NCI-H82 (cell line): ENCODE measurements around the gene CSTA.

Experiments
- DNase-seq: peaks from one replicate; lab custom pipeline; 2025; lab: John Stamatoyannopoulos, UW

The CSTA gene, protein sequence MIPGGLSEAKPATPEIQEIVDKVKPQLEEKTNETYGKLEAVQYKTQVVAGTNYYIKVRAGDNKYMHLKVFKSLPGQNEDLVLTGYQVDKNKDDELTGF

DNA sequence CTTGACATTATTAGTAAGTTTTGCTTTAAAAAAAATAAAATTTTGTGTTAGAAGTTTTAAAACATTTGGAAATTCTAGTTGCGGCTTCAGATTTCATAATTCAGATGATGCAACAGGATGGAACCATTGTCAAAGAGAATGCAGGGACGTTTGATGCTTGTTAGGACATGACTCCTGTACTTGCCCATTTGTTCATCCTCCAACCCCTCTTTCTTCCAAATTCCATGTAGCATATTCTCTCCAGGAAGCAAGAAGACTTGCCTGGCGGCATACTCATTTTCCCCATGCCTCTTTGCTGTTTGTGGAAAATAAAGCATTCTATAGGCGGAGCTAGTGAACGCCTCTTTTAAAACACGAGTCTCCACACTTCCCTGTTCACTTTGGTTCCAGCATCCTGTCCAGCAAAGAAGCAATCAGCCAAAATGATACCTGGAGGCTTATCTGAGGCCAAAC is at the start of gene CSTA:
Gene CSTA (plus strand): TSS at position 378 of the 453 bp plus-strand sequence. CDS start 45 bp downstream, at position 423.
- DNase-seq: no peak

DNA sequence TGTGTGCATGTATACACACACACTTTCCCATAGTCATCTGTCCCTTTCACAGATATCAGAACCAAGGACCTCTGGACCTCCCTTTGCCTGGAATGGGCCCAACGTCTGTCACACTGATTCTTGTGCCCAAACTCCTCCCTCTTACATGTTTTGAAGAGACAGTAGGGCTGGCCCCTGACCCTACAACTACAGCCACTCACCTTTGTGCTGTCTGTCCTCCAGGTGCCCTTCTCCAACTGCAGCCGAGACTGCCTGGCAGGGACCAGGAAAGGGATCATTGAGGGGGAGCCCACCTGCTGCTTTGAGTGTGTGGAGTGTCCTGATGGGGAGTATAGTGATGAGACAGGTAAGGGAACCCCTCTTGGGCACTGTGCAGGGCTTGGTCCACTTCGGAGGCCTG is 43.2 kb upstream of the CSTA start:
- DNase-seq: no peak

DNA sequence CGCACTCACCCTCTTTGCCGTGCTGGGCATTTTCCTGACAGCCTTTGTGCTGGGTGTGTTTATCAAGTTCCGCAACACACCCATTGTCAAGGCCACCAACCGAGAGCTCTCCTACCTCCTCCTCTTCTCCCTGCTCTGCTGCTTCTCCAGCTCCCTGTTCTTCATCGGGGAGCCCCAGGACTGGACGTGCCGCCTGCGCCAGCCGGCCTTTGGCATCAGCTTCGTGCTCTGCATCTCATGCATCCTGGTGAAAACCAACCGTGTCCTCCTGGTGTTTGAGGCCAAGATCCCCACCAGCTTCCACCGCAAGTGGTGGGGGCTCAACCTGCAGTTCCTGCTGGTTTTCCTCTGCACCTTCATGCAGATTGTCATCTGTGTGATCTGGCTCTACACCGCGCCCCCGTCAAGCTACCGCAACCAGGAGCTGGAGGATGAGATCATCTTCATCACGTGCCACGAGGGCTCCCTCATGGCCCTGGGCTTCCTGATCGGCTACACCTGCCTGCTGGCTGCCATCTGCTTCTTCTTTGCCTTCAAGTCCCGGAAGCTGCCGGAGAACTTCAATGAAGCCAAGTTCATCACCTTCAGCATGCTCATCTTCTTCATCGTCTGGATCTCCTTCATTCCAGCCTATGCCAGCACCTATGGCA is 41.1 kb upstream of the CSTA start:
- DNase-seq: no peak

DNA sequence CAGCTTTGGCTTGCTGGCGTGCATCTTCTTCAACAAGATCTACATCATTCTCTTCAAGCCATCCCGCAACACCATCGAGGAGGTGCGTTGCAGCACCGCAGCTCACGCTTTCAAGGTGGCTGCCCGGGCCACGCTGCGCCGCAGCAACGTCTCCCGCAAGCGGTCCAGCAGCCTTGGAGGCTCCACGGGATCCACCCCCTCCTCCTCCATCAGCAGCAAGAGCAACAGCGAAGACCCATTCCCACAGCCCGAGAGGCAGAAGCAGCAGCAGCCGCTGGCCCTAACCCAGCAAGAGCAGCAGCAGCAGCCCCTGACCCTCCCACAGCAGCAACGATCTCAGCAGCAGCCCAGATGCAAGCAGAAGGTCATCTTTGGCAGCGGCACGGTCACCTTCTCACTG is 40.6 kb upstream of the CSTA start:
- no peak for DNase-seq

DNA sequence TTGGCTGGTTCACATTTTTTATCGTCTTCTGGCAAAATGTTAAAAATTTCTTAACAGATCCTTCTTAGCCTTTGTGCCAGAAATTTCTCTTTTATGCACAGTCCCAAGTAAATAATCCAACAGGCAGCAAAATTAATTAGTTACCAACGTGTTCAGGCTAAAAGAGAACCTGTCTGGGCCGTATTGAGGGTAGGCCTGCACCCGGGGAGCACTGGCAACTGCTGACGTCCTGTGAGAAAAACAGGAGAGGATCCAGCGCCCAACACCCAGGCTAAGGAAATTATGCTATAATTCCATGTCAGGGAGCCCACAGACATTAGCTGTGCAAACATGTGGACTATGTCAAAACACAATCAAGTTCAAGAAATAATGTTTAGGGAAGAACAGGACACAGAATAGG is 30.7 kb upstream of the CSTA start:
- DNase-seq: no peak

DNA sequence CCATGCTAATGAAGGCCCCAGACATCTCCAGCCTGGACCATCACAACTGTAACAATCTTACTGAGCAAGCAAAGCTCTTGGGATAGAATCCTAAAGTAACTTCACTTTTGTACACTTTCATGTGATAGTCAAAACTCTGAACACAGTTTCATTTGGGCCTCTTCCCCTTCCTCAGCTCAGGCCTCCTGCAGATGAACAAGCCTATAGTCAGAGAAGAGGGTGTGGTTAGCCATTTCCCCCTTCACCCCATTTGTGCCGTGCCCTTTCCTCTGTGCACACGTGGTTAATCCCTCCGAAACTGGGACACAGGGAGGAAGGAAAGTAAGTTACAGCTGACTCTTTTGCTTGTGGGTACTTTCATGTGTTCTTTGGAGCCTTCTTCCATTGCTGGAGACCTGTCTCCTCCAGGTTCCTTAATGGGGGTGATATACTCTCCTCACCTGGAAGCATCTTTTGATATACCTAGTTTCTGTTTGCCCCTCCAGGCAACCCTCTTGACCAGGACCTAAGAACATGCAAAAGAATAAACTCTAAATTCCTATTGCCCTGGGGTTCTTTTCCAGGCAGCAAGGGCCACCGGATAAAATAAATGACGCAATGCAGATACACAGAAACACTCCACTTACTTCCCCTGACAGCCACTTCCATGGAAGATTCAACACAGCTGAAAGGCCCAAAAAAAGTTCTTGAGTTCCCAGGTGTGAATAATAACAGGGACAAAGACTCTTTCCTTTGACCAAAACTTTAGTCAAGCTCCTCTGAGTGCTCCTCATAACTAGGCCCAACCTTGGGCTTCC is 29.6 kb upstream of the CSTA start:
- no peak for DNase-seq

DNA sequence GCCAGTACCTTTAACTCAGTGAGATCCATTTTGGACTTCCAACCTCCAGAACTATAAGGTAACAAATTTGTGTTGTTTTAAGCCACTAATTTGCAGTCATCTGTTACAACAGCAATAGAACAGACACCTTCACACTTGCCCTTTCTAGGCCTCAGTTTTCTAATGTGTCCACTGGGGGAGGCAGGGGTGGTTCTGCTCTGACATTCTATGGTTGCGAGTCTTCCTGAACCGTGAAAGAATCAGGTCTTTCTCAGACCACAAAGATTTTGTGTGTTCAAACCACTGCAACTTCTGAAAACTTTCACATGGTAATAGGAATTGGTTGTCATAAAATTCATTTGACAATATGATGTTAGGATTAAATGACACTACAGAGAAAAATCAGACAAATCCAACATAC is 26.8 kb upstream of the CSTA start:
- DNase-seq: no peak

DNA sequence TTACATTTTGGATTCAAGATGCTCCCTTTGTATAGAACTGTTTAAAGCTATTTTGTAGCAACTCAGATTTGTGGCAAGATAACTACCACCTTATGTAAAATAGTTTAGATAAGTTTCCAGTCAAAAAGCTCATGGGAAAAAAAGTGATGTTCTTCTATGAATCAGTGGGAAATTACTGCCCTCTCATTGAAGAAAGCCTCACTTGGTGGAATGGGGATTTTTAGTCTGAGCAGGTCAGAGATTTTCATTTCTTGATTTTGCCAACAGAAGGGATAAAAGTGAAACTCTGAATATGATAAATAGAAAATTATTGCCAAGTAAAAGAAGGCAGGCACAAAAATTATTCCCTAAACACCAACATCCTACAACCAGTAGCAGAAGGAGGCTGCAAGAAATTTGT is 25.8 kb upstream of the CSTA start:
- DNase-seq: no peak

DNA sequence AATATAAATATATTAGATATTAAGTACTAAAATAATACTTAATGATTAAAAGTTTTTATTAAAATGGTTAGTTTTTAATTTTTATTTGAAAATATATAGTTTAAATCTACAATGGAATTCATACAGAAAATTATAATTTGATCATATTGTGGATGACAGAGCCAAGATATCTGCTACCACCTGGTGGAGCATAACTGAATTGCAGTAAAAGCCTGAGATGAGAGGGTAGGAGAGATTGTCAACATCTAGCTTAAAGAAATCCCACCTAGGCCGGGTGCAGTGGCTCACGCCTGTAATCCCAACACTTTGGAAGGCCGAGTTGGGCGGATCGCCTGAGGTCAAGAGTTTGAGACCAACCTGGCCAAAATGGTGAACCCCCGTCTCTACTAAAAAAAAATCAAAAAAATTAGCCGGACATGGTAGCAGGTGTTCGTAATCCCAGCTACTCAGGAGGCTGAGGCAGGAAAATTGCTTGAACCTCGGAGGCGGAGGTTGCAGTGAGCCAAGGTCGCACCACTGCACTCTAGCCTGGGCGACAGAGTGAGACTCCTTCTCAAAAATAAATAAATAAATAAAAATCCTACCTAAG is 25.1 kb upstream of the CSTA start:
- peak; percentile 78 for DNase-seq

DNA sequence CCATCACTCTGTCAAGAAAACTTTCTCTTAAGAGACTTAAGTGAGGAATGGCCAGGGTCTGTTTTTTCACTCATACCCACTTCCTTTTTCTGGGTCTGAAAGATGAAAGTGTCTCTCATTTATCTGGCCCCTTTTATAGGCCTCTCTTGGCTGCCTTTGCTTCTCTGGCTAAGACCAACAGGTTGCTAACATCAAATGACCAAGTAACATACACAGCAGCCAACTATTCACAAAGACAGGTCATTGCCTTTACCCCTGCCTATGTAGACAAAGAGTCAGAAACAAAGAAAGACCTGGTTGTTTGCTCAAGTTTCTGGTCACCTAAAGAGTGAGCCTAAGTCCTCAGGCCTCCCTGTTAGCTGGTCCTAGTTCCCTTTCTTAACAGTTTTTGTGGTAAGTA is 24.0 kb upstream of the CSTA start:
- DNase-seq: peak; percentile 5

DNA sequence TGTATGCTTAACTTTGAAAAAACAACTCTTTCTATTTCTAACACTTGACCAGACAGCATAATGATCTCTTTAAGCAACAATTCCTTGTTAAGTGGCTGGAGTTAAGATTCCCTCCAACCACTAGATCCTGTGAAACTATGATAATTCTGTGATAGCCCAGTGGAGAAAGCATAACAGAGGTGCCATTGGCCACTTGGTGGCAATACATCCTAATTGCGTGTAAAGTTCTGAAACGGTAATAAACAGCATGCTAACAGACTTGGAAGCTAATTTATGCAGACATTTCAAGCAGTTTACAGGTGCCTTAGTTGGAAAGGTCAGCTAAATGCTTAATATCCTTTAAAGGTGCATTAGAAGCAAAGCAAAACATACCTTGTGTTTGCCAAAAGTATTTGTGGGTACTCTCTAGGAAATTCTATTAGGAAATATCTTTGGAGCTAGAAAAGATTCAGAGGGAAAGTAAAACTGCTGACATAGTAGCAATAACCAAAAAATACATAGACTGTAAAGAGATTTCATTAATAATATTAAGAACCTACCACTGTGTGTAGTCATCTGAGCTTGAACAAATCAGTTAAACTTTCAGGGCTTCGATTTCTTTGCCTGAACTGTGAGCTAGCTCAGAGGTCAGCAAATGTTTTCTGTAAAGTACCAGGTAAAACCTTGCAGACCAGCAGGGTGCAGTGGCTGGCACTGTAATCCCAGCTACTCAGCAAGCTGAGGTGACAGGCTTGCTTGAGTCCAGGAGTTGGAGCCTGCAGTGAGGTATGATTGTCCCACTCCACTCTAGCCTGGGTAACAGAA is 19.0 kb upstream of the CSTA start:
- DNase-seq: peak; percentile 34

DNA sequence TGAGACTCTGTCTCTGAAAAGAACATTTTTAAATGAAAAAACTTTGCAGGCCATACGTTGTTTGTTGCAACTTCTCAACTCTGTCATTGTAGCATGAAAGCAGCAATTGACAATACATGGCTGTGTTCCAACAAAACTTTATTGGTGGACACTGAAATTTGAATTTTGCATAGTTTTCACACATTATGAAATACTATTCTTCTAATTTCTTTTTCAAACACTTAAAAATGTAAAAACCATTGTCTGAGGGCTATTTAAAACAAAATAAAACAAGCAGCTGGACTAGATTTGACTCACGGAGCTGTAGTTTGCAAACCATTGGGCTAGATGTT is 18.5 kb upstream of the CSTA start:
- no peak for DNase-seq

DNA sequence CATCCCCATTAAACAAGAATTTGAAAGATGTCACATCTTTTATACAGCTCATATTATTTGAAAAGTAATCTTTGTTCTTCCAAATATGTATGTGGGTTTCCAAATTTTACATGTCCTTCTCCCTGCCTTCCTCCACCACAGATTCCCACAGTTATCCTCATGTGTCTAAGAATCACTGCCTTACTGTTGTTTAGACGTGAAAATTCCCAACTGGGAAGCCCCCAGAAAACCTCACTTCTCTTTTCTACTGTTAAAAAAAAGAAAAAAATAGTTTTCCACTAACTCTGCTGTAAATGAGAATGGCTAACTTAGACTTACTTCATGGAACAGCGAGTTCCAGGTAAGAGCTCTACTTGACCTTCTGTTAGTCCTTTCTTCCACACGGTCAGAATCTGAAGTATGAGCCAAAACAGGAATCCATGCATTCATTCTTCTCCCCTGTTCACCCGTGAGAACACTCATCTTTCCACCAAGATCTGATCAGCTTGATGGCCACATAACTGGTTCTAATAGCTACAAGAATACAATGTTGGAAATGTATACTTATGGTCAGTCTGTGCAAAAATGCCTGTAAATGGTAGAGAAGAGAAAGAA is 17.9 kb upstream of the CSTA start:
- no peak for DNase-seq

DNA sequence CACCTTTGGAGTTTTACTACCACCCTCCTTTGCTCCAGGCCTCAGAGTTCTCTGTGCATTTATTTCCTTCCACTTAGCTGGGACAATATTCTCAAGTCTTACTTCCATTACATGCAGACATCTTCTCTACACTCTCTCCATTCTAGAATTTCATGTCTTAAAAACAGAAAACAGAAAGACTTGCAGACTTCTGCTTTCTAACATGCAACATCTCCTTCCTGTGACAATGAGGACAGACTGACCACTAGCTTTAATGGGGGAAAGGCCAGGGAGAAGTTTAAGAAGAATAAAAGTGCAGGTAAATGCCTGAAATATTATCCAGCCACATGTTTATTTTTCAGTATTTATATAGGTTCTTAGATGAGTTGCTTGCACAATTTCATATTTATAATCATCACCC is 17.1 kb upstream of the CSTA start:
- no peak for DNase-seq

DNA sequence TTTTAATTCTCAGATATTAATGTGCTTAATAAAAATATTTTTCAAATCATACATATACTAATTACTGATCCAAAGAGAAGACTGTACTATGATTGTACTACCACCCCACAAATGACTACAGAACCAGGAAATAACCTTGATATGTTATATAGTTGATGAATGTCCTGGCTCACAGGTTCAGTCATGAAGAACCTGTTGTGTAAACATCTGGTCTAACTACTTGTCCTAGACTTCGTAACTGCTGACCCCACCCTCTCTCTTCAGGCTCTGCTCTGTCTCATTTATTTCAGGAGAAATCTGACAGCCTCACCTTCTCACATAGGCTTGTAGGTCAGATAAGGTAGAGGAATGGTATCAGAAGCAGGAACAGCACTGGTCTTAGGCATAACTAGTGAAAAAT is 14.7 kb upstream of the CSTA start:
- no peak for DNase-seq

DNA sequence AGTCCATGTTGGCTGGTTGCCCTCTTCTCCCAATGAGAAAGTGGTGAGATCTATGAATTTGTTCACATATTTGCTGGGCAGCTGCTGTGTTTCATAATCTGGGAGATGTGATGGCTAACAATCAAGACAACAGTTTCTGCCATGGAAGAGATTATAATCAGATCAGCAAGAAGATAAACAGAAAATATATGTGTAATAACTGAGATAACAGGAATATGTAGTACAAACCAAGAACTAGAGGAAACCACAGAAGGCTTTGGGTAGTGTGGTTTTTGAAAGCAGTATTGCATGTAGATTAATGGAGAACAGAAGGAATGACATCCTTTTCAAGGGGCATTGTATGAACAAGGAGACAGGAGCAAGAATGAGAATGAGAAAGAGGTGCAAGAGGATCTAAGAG is 12.2 kb upstream of the CSTA start:
- no peak for DNase-seq

DNA sequence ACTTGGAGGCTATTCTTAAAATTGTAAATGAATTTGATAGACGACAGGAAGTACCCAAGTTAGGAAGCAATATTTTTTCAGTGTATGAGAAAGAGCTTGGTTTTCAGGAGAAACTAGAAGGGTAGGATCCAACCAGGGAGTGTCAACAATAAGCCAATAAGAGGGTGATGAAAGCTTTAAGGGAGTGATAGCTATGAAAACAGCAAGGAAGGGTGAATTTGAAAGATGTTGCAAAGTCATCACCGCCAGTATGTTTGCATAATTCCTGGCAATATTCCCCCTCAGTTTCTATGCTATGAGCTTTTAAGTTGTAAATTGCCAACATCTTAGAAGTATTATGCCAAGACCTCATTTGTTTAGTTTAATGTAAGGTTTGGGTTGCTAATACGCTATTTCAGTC is 11.8 kb upstream of the CSTA start:
- no peak for DNase-seq

DNA sequence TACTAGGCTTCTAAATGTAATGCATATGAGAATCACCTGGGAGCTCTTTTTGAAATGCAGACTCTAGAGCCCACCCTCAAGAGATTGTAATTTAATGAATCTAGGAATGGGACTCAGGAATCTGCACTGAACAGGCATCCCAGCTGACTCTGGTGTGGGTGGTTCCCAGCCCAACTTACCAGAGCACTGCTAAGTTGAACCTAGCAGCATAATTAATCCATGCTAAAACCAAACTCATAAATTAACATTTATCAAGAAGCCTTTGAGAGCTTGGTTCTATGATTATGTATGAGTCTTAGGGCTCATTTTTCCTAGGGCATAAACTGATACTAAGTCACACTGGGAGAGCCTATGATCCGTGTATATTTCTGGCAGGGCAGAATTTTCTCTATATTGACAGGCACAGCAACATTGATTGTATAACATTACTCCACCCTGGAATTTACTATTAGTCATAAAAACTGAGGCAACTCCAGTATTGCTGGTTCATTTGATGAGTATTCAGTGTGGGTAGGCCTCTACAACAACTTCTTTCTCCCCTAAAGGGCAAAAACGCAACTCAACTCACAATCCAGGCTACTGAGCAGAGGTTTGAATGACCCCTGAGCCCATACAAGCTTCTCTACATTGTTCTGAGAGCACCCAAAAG is 10.7 kb upstream of the CSTA start:
- DNase-seq: no peak

DNA sequence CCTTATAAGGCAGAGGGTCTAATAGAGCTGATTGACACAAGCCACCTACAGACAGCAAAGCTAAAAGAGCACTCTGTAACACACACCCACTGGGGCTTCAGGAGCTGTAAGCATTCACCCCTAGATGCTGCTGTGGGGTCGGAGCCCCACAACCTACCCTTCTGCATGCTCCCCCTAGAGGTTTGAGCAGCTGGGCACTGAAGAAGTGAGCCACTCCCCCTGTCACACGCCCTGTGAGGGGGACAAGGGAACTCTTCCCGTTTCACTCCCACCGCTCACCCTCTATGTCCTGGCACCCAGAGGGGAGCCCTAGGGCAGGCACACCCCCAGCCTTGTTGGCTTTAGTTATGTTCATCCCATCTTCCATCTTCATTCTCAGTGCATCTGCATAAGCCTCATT is 9.4 kb upstream of the CSTA start:
- DNase-seq: peak; percentile 20

DNA sequence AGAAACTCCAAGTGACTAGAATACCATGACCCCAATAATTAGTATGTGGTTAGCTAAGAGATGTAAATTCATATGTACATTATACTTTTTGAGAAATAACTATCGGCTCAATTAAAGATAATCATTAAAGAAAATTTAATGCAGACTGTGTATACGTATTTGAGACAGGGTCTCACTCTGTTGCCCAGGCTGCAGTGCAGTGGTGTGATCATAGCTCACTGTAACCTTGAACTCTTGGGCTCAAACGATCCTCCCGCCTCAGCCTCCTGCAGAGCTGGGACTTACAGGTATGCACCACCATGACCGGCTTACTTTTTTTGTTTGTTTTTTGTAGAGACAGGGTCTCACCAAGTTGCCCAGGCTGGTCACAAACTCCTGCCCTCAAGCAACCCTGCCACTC is 8.7 kb upstream of the CSTA start:
- no peak for DNase-seq

DNA sequence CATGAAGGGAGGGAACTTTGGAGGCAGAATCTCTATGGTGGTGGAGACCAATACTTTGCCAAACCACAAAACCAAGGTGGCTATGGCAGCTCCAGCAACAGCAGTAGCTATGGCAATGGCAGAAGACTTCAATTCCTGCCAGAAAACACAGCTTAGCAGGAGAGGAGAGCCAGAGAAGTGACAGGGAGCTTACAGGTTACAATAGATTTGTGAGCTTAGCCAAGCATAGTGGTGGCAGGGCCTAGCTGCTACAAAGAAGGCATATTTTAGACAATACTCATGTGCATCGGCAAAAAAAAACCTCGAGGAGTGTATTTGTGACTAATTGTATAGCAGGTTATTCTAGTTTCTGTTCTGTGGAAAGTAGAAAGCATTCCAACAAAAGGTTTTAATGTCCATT is 6.4 kb upstream of the CSTA start:
- no peak for DNase-seq
